ENCODE data around the gene THAP3.

GRCh38 chr1:6590046-6590445 lies 34.6 kb upstream of the THAP3 start:
- TF ChIP-seq POLR2A (IDR thresholded peaks at IDR 0.05; ENCODE audit: low read depth, low read length) (no peak), TAF1 (IDR thresholded peaks at IDR 0.05; ENCODE audit: borderline replicate concordance, low read depth, low read length) (no peak), POLR2AphosphoS5 (IDR thresholded peaks at IDR 0.05; ENCODE audit: low read depth, low read length) (no peak)

Measured in GM12892 (cell line).